NCI-H1105 treated with DMSO at 0.1 percent for 48 hours (cell line): ENCODE results near the gene SYNGR1.
"Not testable (repeated sequence)": the region's sequence is repeated elsewhere in the genome, so short reads cannot be mapped to it uniquely, and the experiment has no call there.

Source experiments
- DNase-seq: peaks from one replicate; lab custom pipeline; 2025; lab: John Stamatoyannopoulos, UW

The SYNGR1 gene

GRCh38 chr22:39409516-39410029 lies 59.8 kb downstream of the SYNGR1 start:
- DNase-seq, result no peak

DNA sequence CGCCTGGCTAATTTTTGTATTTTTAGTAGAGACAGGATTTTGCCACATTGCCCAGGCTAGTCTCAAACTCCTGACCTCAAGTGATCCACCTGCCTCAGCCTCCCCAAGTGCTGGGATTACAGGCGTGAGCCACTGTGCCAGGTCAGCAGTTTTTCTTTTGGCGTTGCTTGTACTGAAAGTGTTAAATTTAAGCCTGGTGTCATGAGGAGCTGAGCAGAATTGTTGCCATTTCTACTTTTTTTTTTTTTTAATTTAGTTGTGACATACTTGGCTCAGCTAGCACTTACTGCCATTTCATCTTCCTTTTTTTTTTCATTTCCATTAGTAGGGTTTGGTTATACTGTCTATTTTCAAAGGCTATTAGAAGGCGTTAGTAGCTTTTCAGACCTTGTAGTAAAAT lies 60.5 kb downstream of the SYNGR1 start:
- DNase-seq, result no peak

DNA sequence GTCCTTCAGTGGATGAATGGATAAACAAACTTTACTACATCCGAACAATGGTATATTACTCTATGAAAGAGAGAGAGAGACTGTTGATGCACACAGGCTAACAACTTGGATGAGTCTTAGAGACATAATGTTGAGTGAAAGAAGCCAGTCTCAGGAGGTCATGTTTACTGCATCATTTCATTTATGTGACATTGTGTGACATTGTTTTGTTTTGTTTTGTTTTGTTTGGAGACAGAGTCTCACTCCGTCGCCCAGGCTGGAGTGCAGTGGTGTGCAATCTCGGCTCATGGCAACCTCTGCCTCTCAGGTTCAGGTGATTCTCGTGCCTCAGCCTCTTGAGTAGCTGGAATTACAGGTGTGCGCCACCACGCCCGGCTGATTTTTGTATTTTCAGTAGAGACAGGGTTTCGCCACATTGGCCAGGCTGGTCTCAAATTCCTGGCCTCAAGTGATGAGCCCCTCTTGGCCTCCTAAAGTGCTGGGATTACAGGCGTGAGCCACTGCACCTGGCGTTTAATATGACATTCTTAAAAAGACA lies 62.1 kb downstream of the SYNGR1 start:
- not testable (repeated sequence) for DNase-seq

- DNase-seq, result not testable (repeated sequence)
These were observed 63.4 kb downstream of the SYNGR1 start for GRCh38 chr22:39413204-39413603.

DNA sequence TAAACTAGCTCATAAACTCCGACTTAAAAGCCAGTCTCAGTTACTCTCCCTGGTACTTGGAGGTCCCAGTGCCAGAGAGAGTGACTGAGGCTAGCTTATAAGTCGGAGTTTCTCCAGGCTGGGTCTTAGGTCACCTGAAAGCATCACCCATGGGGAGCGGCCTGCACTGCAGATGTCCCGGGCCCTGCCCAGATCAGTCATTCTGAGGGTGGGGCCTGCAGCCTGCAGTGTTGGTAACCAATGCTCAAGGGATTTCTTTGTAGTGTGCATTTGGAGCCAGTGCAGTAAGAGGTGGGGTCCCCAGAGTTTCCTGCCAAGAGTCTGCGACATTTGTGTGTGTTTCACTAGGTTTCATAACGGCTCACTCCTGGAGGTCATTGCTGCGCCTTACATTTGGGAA lies 64.6 kb downstream of the SYNGR1 start:
- DNase-seq, result no peak

GRCh38 chr22:39414886-39415285 lies 65.1 kb downstream of the SYNGR1 start:
- no peak for DNase-seq

DNA sequence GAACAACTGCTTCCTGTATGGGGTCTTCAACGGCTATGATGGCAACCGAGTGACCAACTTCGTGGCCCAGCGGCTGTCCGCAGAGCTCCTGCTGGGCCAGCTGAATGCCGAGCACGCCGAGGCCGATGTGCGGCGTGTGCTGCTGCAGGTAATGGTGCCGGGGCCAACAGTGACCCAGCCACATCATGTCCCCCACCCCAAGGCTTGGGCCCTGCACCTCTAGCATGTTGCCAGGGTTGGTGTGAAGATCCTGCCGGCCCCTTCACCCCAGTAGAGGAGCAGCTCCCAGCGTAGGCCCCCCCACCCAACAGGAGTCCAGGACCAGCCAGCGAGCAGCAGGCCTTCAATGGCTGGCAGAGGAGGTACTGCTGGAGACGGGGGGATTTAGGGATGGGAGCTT lies 65.7 kb downstream of the SYNGR1 start:
- DNase-seq, result no peak

- DNase-seq, result no peak
These were observed 66.5 kb downstream of the SYNGR1 start for GRCh38 chr22:39416319-39416718.

GRCh38 chr22:39417641-39418040 lies 67.8 kb downstream of the SYNGR1 start:
- no peak for DNase-seq

- DNase-seq, result no peak
These were observed 68.9 kb downstream of the SYNGR1 start for GRCh38 chr22:39418696-39419095.

GRCh38 chr22:39419096-39419495 lies 69.3 kb downstream of the SYNGR1 start:
- no peak for DNase-seq

DNA sequence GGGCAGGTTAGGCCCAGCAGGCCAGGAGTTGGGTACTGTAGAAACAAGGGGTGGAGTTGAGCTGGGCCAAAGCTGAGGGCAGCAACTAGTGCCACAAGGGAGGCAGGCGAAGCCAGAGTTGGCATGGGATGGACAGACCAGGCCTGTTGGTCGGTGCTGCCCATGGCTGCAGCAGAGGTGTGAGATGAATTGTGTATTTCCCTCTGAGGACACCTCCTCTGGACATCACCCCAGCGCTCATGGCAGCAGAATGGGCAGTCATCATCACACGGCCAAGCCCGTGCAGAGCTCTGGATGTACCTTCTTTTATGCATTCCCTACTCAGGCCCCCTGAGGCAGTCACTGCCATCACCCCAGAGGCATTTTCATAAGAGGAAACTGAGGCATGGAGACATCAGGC lies 70.1 kb downstream of the SYNGR1 start:
- no peak for DNase-seq

GRCh38 chr22:39421691-39422090 lies 71.9 kb downstream of the SYNGR1 start:
- DNase-seq, result no peak

DNA sequence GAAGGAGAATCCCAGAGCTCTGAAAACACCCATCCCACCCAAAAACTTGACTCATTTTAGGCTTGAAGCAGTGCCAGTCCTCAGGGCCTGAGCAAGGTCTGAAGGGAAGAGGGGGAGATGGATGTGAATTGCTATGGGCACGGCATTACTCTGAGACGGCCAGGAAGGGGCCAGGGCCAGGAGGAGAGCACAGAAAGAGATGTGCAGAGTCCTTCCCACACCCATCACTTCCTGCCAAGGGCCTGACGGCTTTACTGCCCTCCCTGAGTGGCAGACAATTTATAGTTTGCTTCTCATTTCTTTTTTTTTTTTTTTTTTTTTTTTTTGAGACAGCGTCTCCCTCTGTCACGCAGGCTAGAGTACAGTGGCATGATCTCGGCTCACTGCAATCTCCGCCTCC lies 72.3 kb downstream of the SYNGR1 start:
- DNase-seq, result no peak

DNA sequence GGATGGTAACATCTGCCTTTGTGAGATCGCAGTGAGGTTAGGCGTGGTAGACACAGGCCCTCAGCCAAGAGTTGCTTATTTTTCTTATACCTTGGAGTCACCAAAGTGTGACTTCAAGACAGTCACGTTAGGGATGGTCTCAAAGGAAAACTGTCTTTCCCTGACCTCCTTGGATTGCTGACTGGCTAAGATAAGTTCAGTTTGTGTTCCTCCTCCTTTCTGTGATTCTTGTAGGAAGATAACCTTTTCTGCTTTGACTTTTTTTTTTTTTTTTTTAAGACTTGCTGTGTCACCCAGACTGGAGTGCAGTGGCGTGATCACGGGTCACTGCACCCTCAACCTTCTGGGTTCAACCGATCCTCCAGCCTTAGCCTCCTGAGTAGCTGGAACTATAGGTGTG lies 72.9 kb downstream of the SYNGR1 start:
- no peak for DNase-seq

DNA sequence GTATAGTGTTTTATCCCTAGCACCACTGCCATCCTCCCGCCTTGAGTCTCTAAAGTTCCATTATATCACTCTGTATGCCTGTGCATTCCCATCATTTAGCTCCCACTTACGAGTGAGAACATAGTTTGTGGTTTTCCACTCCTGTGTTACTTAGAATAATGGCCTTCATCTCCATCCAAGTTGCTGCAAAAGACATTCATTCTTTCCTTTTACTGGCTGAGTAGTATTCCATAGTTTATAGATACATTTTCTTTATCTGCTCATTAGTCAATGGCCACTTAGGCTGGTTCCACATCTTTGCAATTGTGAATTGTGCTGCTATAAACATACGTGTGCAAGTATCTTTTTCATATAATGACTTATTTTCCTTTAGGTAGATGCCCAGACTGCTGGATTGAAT lies 74.2 kb downstream of the SYNGR1 start:
- DNase-seq, result no peak

DNA sequence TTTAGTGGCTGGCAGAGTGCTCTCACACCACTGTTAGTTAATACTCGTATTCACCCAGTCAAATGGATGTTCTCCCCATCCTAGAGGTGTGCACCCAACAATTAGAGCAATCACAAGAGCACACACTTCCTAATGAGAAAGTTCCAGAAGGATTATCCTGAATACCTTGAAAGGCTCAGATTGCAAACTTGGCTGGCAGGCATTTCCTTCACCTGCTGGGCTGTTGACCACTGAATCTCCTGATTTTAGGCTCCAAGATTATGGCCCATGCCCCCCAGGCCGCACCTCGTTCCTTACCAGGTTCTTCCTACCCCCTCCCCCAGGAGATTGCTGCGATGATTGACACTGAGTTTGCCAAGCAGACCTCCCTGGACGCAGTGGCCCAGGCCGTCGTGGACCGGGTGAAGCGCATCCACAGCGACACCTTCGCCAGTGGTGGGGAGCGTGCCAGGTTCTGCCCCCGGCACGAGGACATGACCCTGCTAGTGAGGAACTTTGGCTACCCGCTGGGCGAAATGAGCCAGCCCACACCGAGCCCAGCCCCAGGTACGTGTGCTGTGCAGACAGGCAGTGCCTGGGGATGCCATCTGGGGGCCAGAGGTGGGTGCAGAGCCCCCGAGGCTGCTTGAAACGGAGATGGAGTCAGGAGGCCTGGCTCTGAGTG lies 76.7 kb downstream of the SYNGR1 start:
- DNase-seq, result no peak

DNA sequence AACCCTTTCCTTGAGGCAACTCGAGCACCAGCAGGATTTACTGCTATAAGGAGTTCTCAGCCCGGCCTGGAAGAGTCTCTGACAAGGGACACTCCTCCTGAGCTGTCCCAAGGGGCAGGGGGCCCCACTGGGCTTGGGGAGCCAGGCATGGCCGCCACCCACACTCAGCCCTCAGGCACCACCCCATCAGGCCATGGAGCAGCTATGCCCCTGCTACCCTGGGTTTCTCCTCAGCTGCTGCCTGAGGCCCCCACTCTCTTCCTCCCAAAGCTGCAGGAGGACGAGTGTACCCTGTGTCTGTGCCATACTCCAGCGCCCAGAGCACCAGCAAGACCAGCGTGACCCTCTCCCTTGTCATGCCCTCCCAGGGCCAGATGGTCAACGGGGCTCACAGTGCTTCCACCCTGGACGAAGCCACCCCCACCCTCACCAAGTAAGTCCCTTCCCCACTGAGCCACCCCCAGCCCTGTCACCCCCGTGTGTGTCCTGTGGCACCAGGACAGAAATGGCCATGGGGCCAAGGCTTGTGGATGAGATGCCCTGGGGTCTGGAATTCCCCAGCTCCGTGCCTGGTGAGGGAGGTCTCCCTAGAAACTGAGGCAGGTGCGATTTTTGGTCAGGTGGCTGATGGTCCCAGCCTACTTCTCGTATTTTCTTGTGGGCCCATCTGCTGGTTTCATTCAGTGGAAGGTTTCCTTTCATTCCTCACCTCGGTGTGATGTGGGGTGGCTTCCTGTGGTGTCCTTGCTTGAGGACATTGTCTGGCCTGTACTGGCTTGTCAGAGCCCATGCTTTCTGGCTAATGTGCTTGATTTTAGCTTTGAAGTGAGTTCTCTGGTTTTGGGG lies 78.2 kb downstream of the SYNGR1 start:
- DNase-seq, result no peak

GRCh38 chr22:39428597-39429071 lies 78.8 kb downstream of the SYNGR1 start:
- no peak for DNase-seq

DNA sequence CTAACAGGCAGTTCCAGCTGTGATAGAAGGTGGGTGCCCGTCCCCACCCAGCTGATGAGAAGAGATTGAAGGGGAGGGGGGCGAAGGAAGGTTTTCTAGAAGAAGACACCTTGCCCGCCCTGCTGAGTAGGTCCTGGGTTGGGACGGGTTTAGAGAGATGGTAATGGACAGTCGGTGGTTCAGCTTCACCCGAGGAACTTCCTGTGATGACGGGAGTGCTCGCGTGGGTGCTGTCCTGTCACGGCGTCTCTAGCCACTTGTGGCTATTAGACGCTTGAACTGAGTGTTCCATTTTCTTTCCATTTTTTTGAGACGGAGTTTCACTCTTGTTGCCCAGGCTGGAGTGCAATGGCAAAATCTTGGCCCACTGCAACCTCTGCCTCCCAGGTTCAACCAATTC lies 79.4 kb downstream of the SYNGR1 start:
- DNase-seq, result no peak

DNA sequence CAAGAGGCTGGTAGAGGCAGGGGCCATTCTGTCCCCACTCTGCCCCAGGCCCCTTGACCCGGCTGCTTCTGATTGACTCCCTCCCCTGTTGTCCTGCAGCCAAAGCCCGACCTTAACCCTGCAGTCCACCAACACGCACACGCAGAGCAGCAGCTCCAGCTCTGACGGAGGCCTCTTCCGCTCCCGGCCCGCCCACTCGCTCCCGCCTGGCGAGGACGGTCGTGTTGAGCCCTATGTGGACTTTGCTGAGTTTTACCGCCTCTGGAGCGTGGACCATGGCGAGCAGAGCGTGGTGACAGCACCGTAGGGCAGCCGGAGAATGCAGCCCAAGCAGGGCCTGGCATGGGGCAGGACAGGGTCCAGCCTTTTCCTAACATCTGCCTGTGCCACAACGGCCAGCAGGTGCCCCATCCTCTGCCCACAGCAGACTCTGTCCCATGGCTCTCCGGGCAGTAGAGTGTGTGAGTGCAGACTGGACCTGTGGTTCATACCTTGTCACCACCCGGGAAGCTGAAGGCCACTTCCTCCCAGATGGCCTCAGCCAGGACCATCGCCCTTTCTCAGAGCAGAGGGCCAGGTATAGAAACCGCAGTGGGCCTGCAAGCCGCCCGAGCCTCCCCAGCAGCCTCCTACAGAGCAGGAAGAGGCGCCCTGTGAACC lies 80.3 kb downstream of the SYNGR1 start:
- no peak for DNase-seq

DNA sequence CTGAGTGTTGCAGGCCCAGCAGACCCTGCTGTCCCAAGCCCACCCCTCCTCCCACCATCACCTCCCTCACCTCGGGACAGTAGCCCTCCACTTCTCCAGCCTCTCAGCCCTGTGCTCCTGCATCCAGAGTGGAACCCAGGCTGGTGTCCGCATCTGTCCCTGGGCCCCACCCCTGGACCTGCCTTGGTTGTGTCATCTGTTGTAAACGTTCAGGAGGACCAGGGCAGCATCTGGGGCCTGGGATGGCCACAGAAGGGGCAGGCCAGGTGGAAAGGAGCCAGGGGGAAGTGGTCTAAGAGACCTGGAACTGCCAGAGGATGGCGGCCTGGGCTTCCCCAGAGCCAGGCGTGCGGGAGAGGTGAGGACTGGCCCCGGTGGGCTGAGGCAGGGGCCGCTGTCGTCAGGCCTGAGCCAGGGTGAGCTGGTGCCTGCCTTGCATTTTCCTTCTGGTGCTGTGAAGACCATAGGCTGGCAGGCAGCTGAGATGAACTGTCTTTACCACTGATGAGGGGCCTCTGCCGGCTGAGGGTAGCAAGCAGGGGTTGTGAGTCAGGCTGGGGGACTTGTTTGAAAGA lies 80.9 kb downstream of the SYNGR1 start:
- DNase-seq, result no peak
